ENCODE measurements around the gene CBY2.
A peak's percentile ranks its signal among the peaks of the same experiment; 100 is the strongest.

CBY2 gene

DNA sequence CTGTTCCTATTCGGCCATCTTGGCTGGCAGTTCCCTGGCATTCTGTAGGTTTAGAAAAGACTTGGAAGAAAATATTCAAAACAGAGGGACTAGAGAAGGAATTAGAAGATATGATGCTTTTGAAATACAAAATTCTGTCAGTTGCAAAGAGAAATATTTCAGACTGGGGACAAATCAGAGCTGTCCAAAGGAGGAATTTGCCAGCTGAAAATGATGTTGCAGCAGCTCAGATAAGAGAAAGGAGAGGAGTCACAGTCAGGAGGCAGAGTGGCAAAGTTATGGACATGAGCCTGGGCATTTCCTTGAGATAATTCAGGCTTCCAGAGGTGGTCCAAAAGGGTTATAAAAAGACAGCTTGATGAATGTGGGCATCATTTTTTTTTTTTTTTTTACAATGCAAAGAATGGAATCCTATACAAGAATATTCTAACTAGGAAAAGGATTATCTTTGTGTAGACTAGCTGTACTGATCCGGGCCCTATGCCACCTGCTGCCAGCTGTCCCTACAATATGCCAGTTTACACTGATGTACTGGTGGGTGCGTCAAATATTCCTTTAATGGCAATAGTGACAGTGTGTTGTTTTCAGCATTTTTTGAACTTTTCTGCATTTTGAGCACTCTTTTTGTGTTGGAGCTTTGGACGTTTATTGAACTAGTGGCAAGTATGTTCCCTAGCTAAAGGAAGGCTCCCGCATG is 31.8 kb upstream of the CBY2 start:
- in situ Hi-C loops (cut with HindIII; ENCODE audit: low sequenced_read_pairs), result no loop called here
- H3K4me3 ChIP-seq (ENCODE audit: low read depth, low read length), result no peak overlapping the region
- no peak for DNase-seq (ENCODE audit: low read depth)
- TF ChIP-seq, protein P1, sequence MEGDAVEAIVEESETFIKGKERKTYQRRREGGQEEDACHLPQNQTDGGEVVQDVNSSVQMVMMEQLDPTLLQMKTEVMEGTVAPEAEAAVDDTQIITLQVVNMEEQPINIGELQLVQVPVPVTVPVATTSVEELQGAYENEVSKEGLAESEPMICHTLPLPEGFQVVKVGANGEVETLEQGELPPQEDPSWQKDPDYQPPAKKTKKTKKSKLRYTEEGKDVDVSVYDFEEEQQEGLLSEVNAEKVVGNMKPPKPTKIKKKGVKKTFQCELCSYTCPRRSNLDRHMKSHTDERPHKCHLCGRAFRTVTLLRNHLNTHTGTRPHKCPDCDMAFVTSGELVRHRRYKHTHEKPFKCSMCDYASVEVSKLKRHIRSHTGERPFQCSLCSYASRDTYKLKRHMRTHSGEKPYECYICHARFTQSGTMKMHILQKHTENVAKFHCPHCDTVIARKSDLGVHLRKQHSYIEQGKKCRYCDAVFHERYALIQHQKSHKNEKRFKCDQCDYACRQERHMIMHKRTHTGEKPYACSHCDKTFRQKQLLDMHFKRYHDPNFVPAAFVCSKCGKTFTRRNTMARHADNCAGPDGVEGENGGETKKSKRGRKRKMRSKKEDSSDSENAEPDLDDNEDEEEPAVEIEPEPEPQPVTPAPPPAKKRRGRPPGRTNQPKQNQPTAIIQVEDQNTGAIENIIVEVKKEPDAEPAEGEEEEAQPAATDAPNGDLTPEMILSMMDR (IDR thresholded peaks at IDR 0.05; ENCODE audit: low read depth, low read length, missing control alignments), result no peak

DNA sequence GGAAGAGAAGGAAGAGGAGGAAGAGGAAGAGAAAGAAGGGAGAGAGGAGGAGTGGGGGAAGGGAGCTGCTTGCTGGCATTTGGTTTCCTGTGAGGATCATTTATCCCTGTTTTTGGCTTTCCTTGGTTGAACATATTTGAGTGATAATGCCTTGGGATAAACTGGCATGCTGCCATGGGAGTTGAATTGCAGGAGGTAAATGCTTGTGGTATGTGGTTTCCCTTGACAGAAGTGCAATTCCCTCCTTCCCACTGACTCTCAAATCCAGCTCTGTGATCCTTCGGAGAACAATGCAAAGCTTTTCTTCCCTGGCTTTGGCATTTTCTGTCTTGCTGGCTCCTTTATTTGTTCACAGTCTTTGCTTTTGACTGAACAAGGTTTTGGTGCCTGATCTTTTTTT is 27.2 kb upstream of the CBY2 start:
- DNase-seq (ENCODE audit: low read depth), result peak; percentile 100
- TF ChIP-seq, protein P1 (IDR thresholded peaks at IDR 0.05; ENCODE audit: low read depth, low read length, missing control alignments), result no peak
- in situ Hi-C loops (cut with HindIII; ENCODE audit: low sequenced_read_pairs), result no loop called here
- no peak overlapping the region for H3K4me3 ChIP-seq (ENCODE audit: low read depth, low read length)

DNA sequence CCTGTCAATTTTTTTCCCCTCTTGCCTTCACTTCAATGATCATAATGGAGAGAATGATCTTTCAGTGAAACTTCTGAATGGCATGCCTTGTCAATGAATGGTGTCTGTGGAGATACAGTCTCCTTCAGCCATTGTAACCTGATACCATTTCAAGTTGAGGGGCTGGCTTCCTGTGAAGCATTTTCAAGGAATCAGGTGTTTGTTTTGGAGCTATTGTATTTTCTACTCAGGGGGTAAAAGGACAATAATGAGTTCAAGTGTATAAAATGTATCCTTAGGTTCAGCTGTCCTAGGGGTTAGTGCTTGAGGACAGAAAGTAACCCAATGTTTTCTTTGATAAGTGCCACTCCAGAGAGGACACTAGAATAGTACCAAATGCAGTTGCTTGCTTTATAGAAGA is 23.8 kb upstream of the CBY2 start:
- no peak overlapping the region for H3K4me3 ChIP-seq (ENCODE audit: low read depth, low read length)
- in situ Hi-C loops (cut with HindIII; ENCODE audit: low sequenced_read_pairs), result no loop called here
- no peak for DNase-seq (ENCODE audit: low read depth)
- TF ChIP-seq, protein P1 (IDR thresholded peaks at IDR 0.05; ENCODE audit: low read depth, low read length, missing control alignments), result no peak

DNA sequence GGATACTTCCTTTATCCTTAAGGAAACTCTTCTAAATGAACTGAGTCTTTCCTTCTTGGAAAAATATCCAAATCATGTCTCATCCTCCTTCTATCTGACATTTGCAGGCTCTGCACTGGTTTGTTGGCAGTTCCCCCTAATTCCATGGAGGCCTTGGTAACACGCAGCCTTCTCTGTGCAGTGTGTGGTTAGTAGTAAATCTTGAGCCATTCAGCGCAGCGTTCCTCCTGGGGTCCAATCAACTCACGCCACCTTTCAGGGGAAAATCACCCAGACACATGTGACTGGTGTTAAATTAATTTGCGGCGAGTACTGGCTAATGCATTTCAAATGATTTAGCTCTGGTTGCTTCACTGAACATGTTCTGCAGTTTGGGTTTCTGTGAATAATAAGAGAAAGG is 21.0 kb upstream of the CBY2 start:
- no peak overlapping the region for H3K4me3 ChIP-seq (ENCODE audit: low read depth, low read length)
- TF ChIP-seq, protein P1 (IDR thresholded peaks at IDR 0.05; ENCODE audit: low read depth, low read length, missing control alignments), result no peak
- in situ Hi-C loops (cut with HindIII; ENCODE audit: low sequenced_read_pairs), result no loop called here
- no peak for DNase-seq (ENCODE audit: low read depth)

DNA sequence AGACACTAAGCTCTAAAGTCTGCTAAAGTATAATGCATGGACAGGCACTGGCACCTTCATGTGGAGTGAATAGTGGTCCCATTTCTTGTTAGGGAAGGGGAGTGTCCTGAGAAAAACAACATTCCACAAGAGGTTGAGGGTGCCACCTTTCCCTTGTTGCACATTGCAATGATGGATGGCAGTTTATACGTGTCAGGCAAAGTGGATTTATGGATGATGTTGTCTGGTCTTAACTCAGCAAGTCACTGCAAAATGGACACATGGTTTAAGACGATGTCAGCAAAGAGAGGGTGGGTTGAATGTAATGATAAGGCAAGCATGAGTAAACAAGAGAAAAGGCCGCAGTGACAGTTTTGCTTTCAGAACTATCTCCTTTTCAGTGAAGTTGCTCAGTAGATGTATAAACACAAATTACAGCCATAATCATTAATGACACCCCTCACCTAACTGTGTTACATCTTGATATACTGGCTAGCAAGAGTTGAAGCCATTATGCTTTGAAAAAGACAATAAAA is 19.6 kb upstream of the CBY2 start:
- no peak for DNase-seq (ENCODE audit: low read depth)
- TF ChIP-seq, protein P1 (IDR thresholded peaks at IDR 0.05; ENCODE audit: low read depth, low read length, missing control alignments), result no peak
- no peak overlapping the region for H3K4me3 ChIP-seq (ENCODE audit: low read depth, low read length)
- in situ Hi-C loops (cut with HindIII; ENCODE audit: low sequenced_read_pairs), result no loop called here

DNA sequence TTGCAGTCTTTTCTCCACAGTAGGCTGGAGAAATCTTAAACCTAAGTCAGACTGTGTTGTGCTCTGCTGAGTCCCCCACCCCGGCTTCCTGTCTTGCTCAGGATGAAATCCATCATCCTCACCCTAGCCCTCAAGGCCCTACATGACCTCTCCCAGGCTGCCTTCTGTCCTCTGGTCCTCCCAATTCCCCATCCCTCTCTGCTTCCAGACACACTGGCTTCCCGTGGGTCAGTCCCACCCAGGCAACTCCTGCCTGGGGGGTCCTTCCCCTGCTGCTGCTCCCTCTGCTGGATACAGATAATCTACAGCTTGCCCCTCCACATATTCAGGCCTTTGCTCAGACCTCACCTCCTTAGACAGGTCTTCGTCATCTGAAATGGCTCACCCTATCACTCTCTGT is 18.4 kb upstream of the CBY2 start:
- TF ChIP-seq, protein P1 (IDR thresholded peaks at IDR 0.05; ENCODE audit: low read depth, low read length, missing control alignments), result peak; percentile 32
- no peak for DNase-seq (ENCODE audit: low read depth)
- no peak overlapping the region for H3K4me3 ChIP-seq (ENCODE audit: low read depth, low read length)
- in situ Hi-C loops (cut with HindIII; ENCODE audit: low sequenced_read_pairs), result no loop called here

Data from astrocyte of the cerebellum (primary cell).